Nephron (organoid): ENCODE measurements around the gene LIMK1.

Experiments
- H3K27ac Mint-ChIP-seq, 3 experiments: 2 replicates each; pipeline ENCODE4 v1.8.0; 2020; ENCODE audit warnings: mixed read lengths in 3 of 3, mild to moderate bottlenecking in 2 of 3, moderate library complexity in 1 of 3
- H3K27me3 Mint-ChIP-seq: 2 replicates; pipeline ENCODE4 v1.8.0; 2021; ENCODE audit warnings: low read depth, mild to moderate bottlenecking, moderate library complexity, mixed read lengths
- H3K36me3 Mint-ChIP-seq: 2 replicates; pipeline ENCODE4 v1.8.0; 2020; ENCODE audit warnings: low read depth, mixed read lengths
- H3K4me1 Mint-ChIP-seq: 2 replicates; pipeline ENCODE4 v1.8.0; 2020; ENCODE audit warnings: mixed read lengths
- H3K4me3 Mint-ChIP-seq, 3 experiments: 2 replicates each; pipeline ENCODE4 v1.8.0; 2020; ENCODE audit warnings: mild to moderate bottlenecking in 3 of 3, mixed read lengths in 3 of 3, moderate library complexity in 2 of 3
- H3K9me3 Mint-ChIP-seq: 2 replicates; pipeline ENCODE4 v1.8.0; 2020; ENCODE audit warnings: mixed read lengths
- CTCF ChIP-seq, 3 experiments: fragments of 200-600 bp; sonication (generic); IDR thresholded peaks; one replicate each; pipeline ENCODE4 v1.5.0; 2021; ENCODE audit warnings: antibody characterized with exemption in 3 of 3; ENCODE audit not compliant: unreplicated experiment in 3 of 3

LIMK1 gene

GRCh38 chr7:74083117-74083876 lies at the start of gene LIMK1:
LIMK1 (plus strand) TSS chr7:74083804; CDS start chr7:74083991, 187 bp downstream.
- Mint-ChIP-seq H3K4me1 (peaks cover 16% of the 10 kb centered on the region), H3K27me3 (peaks cover 5% of the 10 kb centered on the region), H3K4me3 (peak within 1 kb of the TSS; percentile 88 to 89 (median 89))

GRCh38 chr7:74037609-74038008 lies 46.0 kb upstream of the LIMK1 start:
- Mint-ChIP-seq H3K36me3 (no peaks in the 10 kb centered on the region), H3K27me3 (no peaks in the 10 kb centered on the region), H3K4me3 (no peak overlapping the region), H3K9me3 (no peaks in the 10 kb centered on the region), H3K27ac (peak overlapping the region in 2 of 3 experiments; percentile 68 to 74), H3K4me1 (peaks cover 31% of the 10 kb centered on the region)
- TF ChIP-seq CTCF (IDR thresholded peaks at IDR 0.05; ENCODE audit: unreplicated experiment in 3 of 3), result no peak

More at GRCh38 chr7:74083117-74083876, at the start of gene LIMK1:
- Mint-ChIP-seq H3K27ac (peak within 1 kb of the TSS; percentile 68 to 97 (median 96)), H3K9me3 (no peaks in the 10 kb centered on the region), H3K36me3 (peaks cover 17% of the 10 kb centered on the region)
- TF ChIP-seq CTCF (IDR thresholded peaks at IDR 0.05; ENCODE audit: unreplicated experiment in 3 of 3), result no peak

GRCh38 chr7:74038194-74038961 lies 45.2 kb upstream of the LIMK1 start:
- no peaks in the 10 kb centered on the region for H3K9me3 Mint-ChIP-seq
- peaks cover 4% of the 10 kb centered on the region for H3K27me3 Mint-ChIP-seq
- H3K36me3 Mint-ChIP-seq, result no peaks in the 10 kb centered on the region
- TF ChIP-seq CTCF (IDR thresholded peaks at IDR 0.05; ENCODE audit: unreplicated experiment in 3 of 3), result no peak
- H3K27ac Mint-ChIP-seq, result peak overlapping the region; percentile 38 to 74 (median 68)
- no peak overlapping the region for H3K4me3 Mint-ChIP-seq
- H3K4me1 Mint-ChIP-seq, result peaks cover 29% of the 10 kb centered on the region

- Mint-ChIP-seq H3K9me3 (no peaks in the 10 kb centered on the region), H3K4me1 (peaks cover 25% of the 10 kb centered on the region), H3K4me3 (no peak overlapping the region), H3K27ac (no peak overlapping the region), H3K27me3 (peaks cover 4% of the 10 kb centered on the region), H3K36me3 (no peaks in the 10 kb centered on the region)
- TF ChIP-seq CTCF (IDR thresholded peaks at IDR 0.05; ENCODE audit: unreplicated experiment in 3 of 3), result no peak
These were observed 44.3 kb upstream of the LIMK1 start for GRCh38 chr7:74039337-74039736.

- no peaks in the 10 kb centered on the region for H3K36me3 Mint-ChIP-seq
- TF ChIP-seq CTCF (IDR thresholded peaks at IDR 0.05; ENCODE audit: unreplicated experiment in 3 of 3), result no peak
- H3K4me1 Mint-ChIP-seq, result peaks cover 25% of the 10 kb centered on the region
- H3K27me3 Mint-ChIP-seq, result peaks cover 4% of the 10 kb centered on the region
- H3K27ac Mint-ChIP-seq, result peak overlapping the region in 1 of 3 experiments; percentile 58
- H3K4me3 Mint-ChIP-seq, result no peak overlapping the region
- H3K9me3 Mint-ChIP-seq, result no peaks in the 10 kb centered on the region
These were observed 43.4 kb upstream of the LIMK1 start for GRCh38 chr7:74040101-74040790.
